Naive thymus-derived CD4-positive, alpha-beta T cell (primary cell): ENCODE results near the gene SLC8B1. TPM values are rescaled to one million over a fixed set of nuclear protein-coding genes. Genes with fewer than 3 reads are reported as not detected.

Experiments
- ATAC-seq: fragments of 150-1000 bp; cut with Tn5 transposase; 2 replicates; pipeline ENCODE4 v1.10.0; 2021; ENCODE audit warnings: mild to moderate bottlenecking, moderate library complexity
- CTCF ChIA-PET: fragments of 350-600 bp; sonication (Branson Sonifier 250); formaldehyde crosslinking; loops from one replicate; lab custom pipeline; 2021; ENCODE audit warnings: antibody characterized with exemption; lab: Charles Lee
- POLR2A ChIA-PET: fragments of 350-600 bp; sonication (Branson Sonifier 250); formaldehyde crosslinking; loops from one replicate; lab custom pipeline; 2021; ENCODE audit warnings: antibody characterized with exemption, inconsistent platforms; lab: Charles Lee
- DNase-seq, 9 donors: peaks; one replicate each; pipeline versions ENCODE4 v3.0.0 to v3.0.0-alpha.2; 2020 to 2022; ENCODE audit warnings: mixed read lengths in 1 of 9
- H3K27ac ChIP-seq: one replicate; pipeline ENCODE4 v1.7.0; 2013; ENCODE audit warnings: mild to moderate bottlenecking, low read depth, low read length, moderate library complexity
- H3K27me3 ChIP-seq, 2 donors: one replicate each; pipeline ENCODE4 v1.7.0; 2013; ENCODE audit warnings: low read length in 2 of 2, mild to moderate bottlenecking in 2 of 2, moderate library complexity in 2 of 2; ENCODE audit not compliant: control insufficient read depth in 2 of 2, insufficient read depth in 2 of 2
- H3K36me3 ChIP-seq, 3 experiments: 1 replicate in 2 of 3; 2 replicates in 1 of 3; pipeline ENCODE4 v1.7.0; 2013; ENCODE audit warnings: low read length in 3 of 3, mild to moderate bottlenecking in 3 of 3, moderate library complexity in 1 of 3; ENCODE audit not compliant: insufficient read depth in 3 of 3, control insufficient read depth in 2 of 3
- H3K4me1 ChIP-seq, 2 donors: one replicate each; pipeline ENCODE4 v1.7.0; 2013; ENCODE audit warnings: low read length in 2 of 2, mild to moderate bottlenecking in 2 of 2, moderate library complexity in 1 of 2; ENCODE audit not compliant: control insufficient read depth in 2 of 2, insufficient read depth in 2 of 2
- H3K4me3 ChIP-seq: 2 replicates; pipeline ENCODE4 v1.7.0; 2013; ENCODE audit warnings: mild to moderate bottlenecking, low read length
- H3K9me3 ChIP-seq, 3 experiments: 1 replicate in 2 of 3; 2 replicates in 1 of 3; pipeline ENCODE4 v1.7.0; 2013; ENCODE audit warnings: low read length in 3 of 3; ENCODE audit not compliant: control insufficient read depth in 2 of 3
- H3K27ac Mint-ChIP-seq, 9 donors: one replicate each; pipeline ENCODE4 v1.8.0; 2020 to 2022; ENCODE audit warnings: mixed read lengths in 9 of 9, mild to moderate bottlenecking in 8 of 9, moderate library complexity in 5 of 9, inconsistent platforms in 2 of 9
- H3K27me3 Mint-ChIP-seq, 5 donors: one replicate each; pipeline ENCODE4 v1.8.0; 2021 to 2022; ENCODE audit warnings: mixed read lengths in 5 of 5, mild to moderate bottlenecking in 1 of 5
- H3K36me3 Mint-ChIP-seq, 5 donors: one replicate each; pipeline ENCODE4 v1.8.0; 2020 to 2022; ENCODE audit warnings: mixed read lengths in 5 of 5, mild to moderate bottlenecking in 3 of 5, inconsistent platforms in 1 of 5
- H3K4me1 Mint-ChIP-seq, 7 donors: one replicate each; pipeline ENCODE4 v1.8.0; 2020 to 2022; ENCODE audit warnings: mixed read lengths in 7 of 7, mild to moderate bottlenecking in 3 of 7, inconsistent platforms in 1 of 7
- H3K4me3 Mint-ChIP-seq, 10 donors: one replicate each; pipeline ENCODE4 v1.8.0; 2020 to 2022; ENCODE audit warnings: mild to moderate bottlenecking in 10 of 10, mixed read lengths in 10 of 10, moderate library complexity in 6 of 10, inconsistent platforms in 2 of 10
- H3K9me3 Mint-ChIP-seq, 11 donors: one replicate each; pipeline ENCODE4 v1.8.0; 2020 to 2022; ENCODE audit warnings: mixed read lengths in 11 of 11, mild to moderate bottlenecking in 4 of 11, inconsistent platforms in 1 of 11, moderate library complexity in 1 of 11
- intact Hi-C, 2 donors: fragments of 100-400 bp; cut with micrococcal nuclease; formaldehyde crosslinking; loops; one replicate each; pipeline ENCODE4 v1.15.1; 2023
- polyA plus RNA-seq, 2 donors: library from polyadenylated mRNA; unstranded; fragments of 300-500 nt; fragmentation: Illumina TruSeq; gene quantifications; one replicate each; pipeline ENCODE4 v1.2.3, GENCODE V29; 2021
- total RNA-seq, 6 experiments: library from RNA in 5 of 6; stranded (reverse) in 5 of 6; gene quantifications; 1 replicate in 5 of 6; 2 replicates in 1 of 6; pipeline ENCODE4 v1.2.3 and lab custom pipeline; 2021 to 2026

The SLC8B1 gene
- total and polyA plus RNA-seq, 7 experiments from 2014 or later = 40.9 to 169 (median 140) TPM

GRCh38 chr12:113290506-113290905, 44.4 kb downstream of the SLC8B1 start:
- POLR2A ChIA-PET = interaction anchor here (0.9 kb wide), 1 partner anchor 61 kb away, joined by 3 read pairs; no protein-coding TSS in a partner anchor
- CTCF ChIA-PET = no interaction called here
- DNase-seq (no peak), ATAC-seq (no peak)
- Mint-ChIP-seq H3K9me3 (no peaks in the 10 kb centered on the region), H3K4me1 (no peaks in the 10 kb centered on the region), H3K36me3 (peaks cover 3 to 40% (median 6%) of the 10 kb centered on the region in 5 donors), H3K4me3 (no peak overlapping the region), H3K27me3 (no peaks in the 10 kb centered on the region), H3K27ac (peak overlapping the region in 2 of 9 donors; percentile 25 to 53)
- Histone ChIP-seq H3K4me1 (no peaks in the 10 kb centered on the region), H3K27me3 (no peaks in the 10 kb centered on the region), H3K36me3 (peaks cover 0 to 100% (median 25%) of the 10 kb centered on the region in 3 experiments), H3K9me3 (no peaks in the 10 kb centered on the region), H3K4me3 (no peak overlapping the region), H3K27ac (no peak overlapping the region)
- intact Hi-C loops = no loop called here

GRCh38 chr12:113289361-113289760, 45.5 kb downstream of the SLC8B1 start:
- DNase-seq (no peak), ATAC-seq (no peak)
- Histone ChIP-seq H3K4me1 (no peaks in the 10 kb centered on the region), H3K36me3 (peaks cover 0 to 100% (median 31%) of the 10 kb centered on the region in 3 experiments), H3K4me3 (no peak overlapping the region), H3K27ac (no peak overlapping the region), H3K27me3 (no peaks in the 10 kb centered on the region), H3K9me3 (no peaks in the 10 kb centered on the region)
- no peak overlapping the region for H3K4me3 Mint-ChIP-seq
- H3K36me3 Mint-ChIP-seq = peaks cover 9 to 48% (median 12%) of the 10 kb centered on the region in 5 donors
- CTCF ChIA-PET = interaction anchor here (0.6 kb wide), 1 partner anchor 51 kb away, joined by 3 read pairs; no protein-coding TSS in a partner anchor
- peak overlapping the region; percentile 4 to 85 (median 32) for H3K27ac Mint-ChIP-seq
- intact Hi-C loops = no loop called here
- H3K4me1 Mint-ChIP-seq = no peaks in the 10 kb centered on the region
- H3K27me3 Mint-ChIP-seq = no peaks in the 10 kb centered on the region
- H3K9me3 Mint-ChIP-seq = no peaks in the 10 kb centered on the region
- POLR2A ChIA-PET = no interaction called here

DNA sequence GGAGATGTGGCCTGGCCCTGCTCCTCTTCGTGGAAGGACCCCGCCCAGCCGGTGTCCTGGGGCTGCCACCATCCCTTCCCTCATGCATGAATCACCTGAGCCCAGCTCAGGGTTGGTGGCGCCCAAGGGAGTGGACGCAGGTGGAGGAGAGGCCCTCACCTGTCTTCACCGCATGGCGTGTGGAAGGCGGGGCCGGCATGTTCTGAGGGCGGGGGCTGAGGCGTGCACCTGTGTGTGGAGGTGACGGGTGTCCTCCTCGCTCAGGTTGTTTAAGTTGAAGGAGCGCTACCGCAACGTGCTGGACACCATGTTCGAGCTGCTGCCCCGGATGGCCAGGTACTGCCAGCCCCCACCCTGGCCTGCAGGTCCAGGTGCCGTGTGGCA, 47.0 kb downstream of the SLC8B1 start:
- CTCF ChIA-PET = interaction anchor here (1.1 kb wide), 1 partner anchor 85 kb away, joined by 3 read pairs; no protein-coding TSS in a partner anchor
- intact Hi-C loops = no loop called here
- no peak overlapping the region for H3K27ac ChIP-seq
- no peak overlapping the region for H3K4me3 Mint-ChIP-seq
- H3K36me3 Mint-ChIP-seq = peaks cover 6 to 43% (median 12%) of the 10 kb centered on the region in 5 donors
- H3K4me1 ChIP-seq = no peaks in the 10 kb centered on the region
- no peaks in the 10 kb centered on the region for H3K4me1 Mint-ChIP-seq
- no peaks in the 10 kb centered on the region for H3K27me3 Mint-ChIP-seq
- no peak overlapping the region for H3K4me3 ChIP-seq
- no peak for ATAC-seq
- peaks cover 0 to 98% (median 28%) of the 10 kb centered on the region in 3 experiments for H3K36me3 ChIP-seq
- no peaks in the 10 kb centered on the region for H3K9me3 ChIP-seq
- POLR2A ChIA-PET = no interaction called here
- H3K9me3 Mint-ChIP-seq = no peaks in the 10 kb centered on the region
- H3K27me3 ChIP-seq = no peaks in the 10 kb centered on the region
- DNase-seq = no peak
- H3K27ac Mint-ChIP-seq = no peak overlapping the region

DNA sequence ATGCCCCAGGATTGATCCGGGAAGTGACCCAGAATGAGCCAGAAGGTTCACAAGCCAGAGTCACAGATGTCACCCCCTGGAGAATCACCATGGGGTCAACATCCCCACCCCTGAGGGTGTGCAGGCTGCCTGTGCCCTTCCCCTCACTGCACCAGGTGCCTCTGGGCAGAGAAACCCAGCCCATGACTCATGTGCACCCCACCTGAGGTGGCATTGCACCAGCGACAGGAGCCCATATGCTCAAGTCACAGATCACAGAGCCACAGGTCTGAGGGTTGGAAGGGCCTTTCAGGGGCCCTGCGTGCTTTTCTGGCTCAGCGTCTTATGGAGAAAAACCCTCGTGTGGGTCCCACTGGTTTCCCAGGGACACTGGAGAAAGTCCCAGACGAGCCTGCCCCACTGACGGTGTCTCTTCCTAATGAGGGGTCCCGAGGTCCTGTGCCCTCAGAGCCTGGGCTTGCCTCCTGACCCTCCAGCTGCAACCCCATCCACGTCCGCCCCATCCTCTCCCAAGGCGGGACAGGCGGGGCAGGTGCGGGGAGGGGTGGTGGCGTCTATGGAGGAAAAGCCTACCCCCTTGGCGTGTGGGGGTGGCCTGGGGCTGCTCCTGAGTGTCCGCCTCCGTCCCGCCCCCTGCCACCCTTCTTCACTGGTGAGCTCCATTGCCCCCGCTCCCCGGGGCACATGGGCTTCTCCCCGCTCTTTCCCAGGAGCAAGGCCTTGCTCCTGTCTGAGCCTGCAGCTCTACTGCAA, 47.6 kb downstream of the SLC8B1 start:
- Mint-ChIP-seq H3K36me3 (peaks cover 6 to 39% (median 11%) of the 10 kb centered on the region in 5 donors), H3K4me1 (no peaks in the 10 kb centered on the region), H3K9me3 (no peaks in the 10 kb centered on the region), H3K27ac (peak overlapping the region in 1 of 9 donors; percentile 51), H3K4me3 (no peak overlapping the region), H3K27me3 (no peaks in the 10 kb centered on the region)
- H3K9me3 ChIP-seq = no peaks in the 10 kb centered on the region
- H3K4me1 ChIP-seq = no peaks in the 10 kb centered on the region
- no peak for DNase-seq
- peaks cover 0 to 92% (median 22%) of the 10 kb centered on the region in 3 experiments for H3K36me3 ChIP-seq
- POLR2A ChIA-PET = no interaction called here
- H3K27me3 ChIP-seq = no peaks in the 10 kb centered on the region
- CTCF ChIA-PET = no interaction called here
- intact Hi-C loops = no loop called here
- no peak overlapping the region for H3K27ac ChIP-seq
- ATAC-seq = no peak
- H3K4me3 ChIP-seq = no peak overlapping the region

GRCh38 chr12:113286712-113287111, 48.2 kb downstream of the SLC8B1 start:
- Histone ChIP-seq H3K9me3 (no peaks in the 10 kb centered on the region), H3K27me3 (no peaks in the 10 kb centered on the region), H3K4me3 (no peak overlapping the region), H3K27ac (no peak overlapping the region), H3K36me3 (peaks cover 0 to 86% (median 16%) of the 10 kb centered on the region in 3 experiments), H3K4me1 (no peaks in the 10 kb centered on the region)
- Mint-ChIP-seq H3K36me3 (peaks cover 6 to 35% (median 7%) of the 10 kb centered on the region in 5 donors), H3K9me3 (no peaks in the 10 kb centered on the region), H3K4me1 (no peaks in the 10 kb centered on the region), H3K27me3 (no peaks in the 10 kb centered on the region), H3K4me3 (no peak overlapping the region), H3K27ac (peak overlapping the region in 1 of 9 donors; percentile 51)
- ChIA-PET CTCF (no interaction called here), POLR2A (no interaction called here)
- intact Hi-C loops = no loop called here
- no peak for ATAC-seq
- no peak for DNase-seq

DNA sequence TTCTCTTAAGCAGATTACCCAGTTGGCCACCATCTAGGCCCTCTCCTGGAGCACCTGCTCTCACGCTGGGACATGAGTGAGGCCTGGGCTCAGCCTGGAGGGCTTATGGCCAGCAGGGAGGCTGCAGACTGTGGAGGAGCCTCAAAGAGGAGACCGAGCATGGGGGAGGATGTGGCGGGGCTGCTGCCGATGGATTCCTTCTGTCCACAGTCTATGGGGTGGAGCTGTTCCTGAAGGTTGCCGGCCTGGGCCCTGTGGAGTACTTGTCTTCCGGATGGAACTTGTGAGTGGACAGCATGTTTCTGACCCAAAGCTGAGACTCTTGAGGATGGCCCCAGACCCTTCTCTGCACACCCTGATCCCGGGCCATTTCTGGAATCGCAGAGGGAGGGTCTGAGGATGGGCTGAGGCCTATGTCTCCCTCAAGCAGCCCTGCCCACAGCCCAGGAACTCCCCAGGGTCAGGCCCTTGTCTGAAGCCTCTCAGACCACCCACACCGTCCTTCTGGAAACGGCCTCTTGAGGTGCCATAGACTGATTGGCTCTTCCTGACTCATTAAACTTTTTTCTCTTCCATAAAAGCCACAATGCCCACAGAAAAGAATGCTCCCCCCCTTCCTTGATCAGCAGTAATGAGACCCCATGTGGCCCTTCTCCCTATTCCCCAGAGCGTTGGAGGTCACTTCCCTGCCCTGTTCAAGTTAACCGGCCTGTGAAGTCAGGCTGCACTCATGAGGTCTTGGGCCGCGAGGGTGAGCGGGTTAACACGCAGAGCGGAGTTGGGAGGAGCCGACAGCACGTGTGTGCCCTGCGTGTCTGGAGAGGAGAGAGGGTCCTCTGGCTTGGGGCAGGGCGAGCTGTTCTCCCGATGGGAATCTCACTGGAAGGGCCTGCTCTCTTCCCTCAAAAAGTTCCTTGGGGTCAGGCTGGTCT, 49.0 kb downstream of the SLC8B1 start:
- H3K4me1 ChIP-seq = no peaks in the 10 kb centered on the region
- H3K9me3 Mint-ChIP-seq = no peaks in the 10 kb centered on the region
- H3K27ac ChIP-seq = no peak overlapping the region
- H3K36me3 Mint-ChIP-seq = peaks cover 7 to 34% (median 8%) of the 10 kb centered on the region in 5 donors
- no peak overlapping the region for H3K4me3 Mint-ChIP-seq
- no peak overlapping the region for H3K4me3 ChIP-seq
- no peaks in the 10 kb centered on the region for H3K9me3 ChIP-seq
- intact Hi-C loops = no loop called here
- H3K27me3 Mint-ChIP-seq = no peaks in the 10 kb centered on the region
- no peaks in the 10 kb centered on the region for H3K27me3 ChIP-seq
- no peaks in the 10 kb centered on the region for H3K4me1 Mint-ChIP-seq
- peaks cover 0 to 79% (median 10%) of the 10 kb centered on the region in 3 experiments for H3K36me3 ChIP-seq
- H3K27ac Mint-ChIP-seq = peak overlapping the region in 4 of 9 donors; percentile 26 to 78 (median 69)
- POLR2A ChIA-PET = no interaction called here
- DNase-seq (no peak), ATAC-seq (no peak)
- CTCF ChIA-PET = interaction anchor here (0.5 kb wide), 1 partner anchor 63 kb away, joined by 3 read pairs; no protein-coding TSS in a partner anchor
